Endothelial cell of umbilical vein (primary cell): Measurements from ENCODE around the gene ZBTB48.

Experiments
- POLR2A ChIP-seq: IDR thresholded peaks from 2 replicates; pipeline ENCODE4 v1.6.1; 2012; ENCODE audit warnings: low read depth, mild to moderate bottlenecking, control low read depth, low read length
- POLR2AphosphoS5 ChIP-seq: IDR thresholded peaks from 2 replicates; pipeline ENCODE4 v1.6.1; 2012; ENCODE audit warnings: low read depth, mild to moderate bottlenecking, control low read depth, low read length, moderate library complexity; ENCODE audit not compliant: insufficient read depth
- TF ChIP-seq, protein P1 (sequence below), 2 donors: IDR thresholded peaks; 1 replicate in 1 of 2; 2 replicates in 1 of 2; pipeline ENCODE4 v1.5.1; 2011; ENCODE audit warnings: low read length in 2 of 2, mild to moderate bottlenecking in 2 of 2, moderate library complexity in 2 of 2, control low read depth in 1 of 2, inconsistent platforms in 1 of 2, low read depth in 1 of 2; ENCODE audit not compliant: insufficient read depth in 1 of 2; ENCODE audit errors: extremely low read depth in 1 of 2

DNA sequence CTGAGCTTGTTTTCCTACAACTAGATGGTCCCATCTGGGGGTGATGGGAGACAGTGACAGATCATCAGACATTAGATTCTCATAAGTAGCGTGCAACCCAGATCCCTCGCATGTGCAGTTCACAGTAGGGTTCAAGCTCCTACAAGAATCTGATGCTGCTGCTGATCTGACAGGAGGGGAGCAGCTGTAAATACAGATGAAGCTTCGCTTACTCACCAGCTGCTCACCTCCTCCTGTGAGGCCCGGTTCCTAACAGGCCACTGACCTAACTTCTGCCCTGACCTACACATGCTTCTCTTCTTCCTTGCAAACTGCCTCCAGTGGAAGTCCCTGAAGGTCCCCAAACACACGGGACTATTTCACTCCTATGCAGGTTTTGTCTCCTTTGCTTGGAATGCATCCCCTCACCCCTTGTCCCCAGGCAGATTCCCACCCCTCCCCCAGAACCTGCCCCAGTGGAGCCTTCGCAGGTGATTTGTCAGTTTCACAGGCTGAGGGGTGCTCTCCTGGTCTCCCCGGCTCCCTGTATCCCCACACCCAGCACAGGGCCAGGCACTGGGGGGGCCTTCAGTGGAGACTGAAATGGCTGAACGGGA lies 5.7 kb upstream of the ZBTB48 start:
- TF ChIP-seq, protein P1, sequence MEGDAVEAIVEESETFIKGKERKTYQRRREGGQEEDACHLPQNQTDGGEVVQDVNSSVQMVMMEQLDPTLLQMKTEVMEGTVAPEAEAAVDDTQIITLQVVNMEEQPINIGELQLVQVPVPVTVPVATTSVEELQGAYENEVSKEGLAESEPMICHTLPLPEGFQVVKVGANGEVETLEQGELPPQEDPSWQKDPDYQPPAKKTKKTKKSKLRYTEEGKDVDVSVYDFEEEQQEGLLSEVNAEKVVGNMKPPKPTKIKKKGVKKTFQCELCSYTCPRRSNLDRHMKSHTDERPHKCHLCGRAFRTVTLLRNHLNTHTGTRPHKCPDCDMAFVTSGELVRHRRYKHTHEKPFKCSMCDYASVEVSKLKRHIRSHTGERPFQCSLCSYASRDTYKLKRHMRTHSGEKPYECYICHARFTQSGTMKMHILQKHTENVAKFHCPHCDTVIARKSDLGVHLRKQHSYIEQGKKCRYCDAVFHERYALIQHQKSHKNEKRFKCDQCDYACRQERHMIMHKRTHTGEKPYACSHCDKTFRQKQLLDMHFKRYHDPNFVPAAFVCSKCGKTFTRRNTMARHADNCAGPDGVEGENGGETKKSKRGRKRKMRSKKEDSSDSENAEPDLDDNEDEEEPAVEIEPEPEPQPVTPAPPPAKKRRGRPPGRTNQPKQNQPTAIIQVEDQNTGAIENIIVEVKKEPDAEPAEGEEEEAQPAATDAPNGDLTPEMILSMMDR (IDR thresholded peaks at IDR 0.05; ENCODE audit: extremely low read depth in 1 of 2, insufficient read depth in 1 of 2, low read depth in 1 of 2, low read length in 2 of 2) = no peak
- TF ChIP-seq POLR2AphosphoS5 (no peak), POLR2A (no peak)
